Pancreas (tissue), 10 donors: ENCODE results near the gene LDHAL6B. TPM values are rescaled to one million over a fixed set of nuclear protein-coding genes. Genes with fewer than 3 reads are reported as not detected.

Source experiments
- ATAC-seq, 4 donors: fragments of 200-7000 bp; cut with Tn5 transposase; one replicate each; pipeline versions ENCODE4 v1.8.0 to v1.9.1; 2020; ENCODE audit warnings: mild to moderate bottlenecking in 4 of 4, moderate library complexity in 4 of 4
- DNase-seq, 6 donors: peaks; one replicate each; pipeline ENCODE4 v3.0.0-alpha.2; 2020
- FAIRE-seq: peaks from 2 replicates; lab custom pipeline; 2012; peaks lifted over from hg19 to GRCh38; lab: Jason Lieb, UNC
- H3K27ac ChIP-seq, 4 donors: fragments of 200-600 bp; sonication (generic); 1 replicate in 3 of 4; 2 replicates in 1 of 4; pipeline versions ENCODE4 v1.5.0 to v1.8.0; 2020
- H3K27me3 ChIP-seq, 4 donors: fragments of 200-600 bp; one replicate each; pipeline ENCODE4 v1.8.0; 2021
- H3K36me3 ChIP-seq, 3 donors: fragments of 200-600 bp; sonication (generic) in 1 of 3; one replicate each; pipeline versions ENCODE4 v1.5.0 to v1.8.0; 2020 to 2021
- H3K4me1 ChIP-seq, 3 donors: fragments of 200-600 bp; one replicate each; pipeline ENCODE4 v1.8.0; 2021
- H3K4me3 ChIP-seq, 4 donors: fragments of 200-600 bp; sonication (generic) in 2 of 4; one replicate each; pipeline versions ENCODE4 v1.5.0 to v1.8.0; 2020 to 2021
- H3K9me3 ChIP-seq, 4 donors: fragments of 200-600 bp; one replicate each; pipeline ENCODE4 v1.8.0; 2021
- WGBS, 2 donors: extraction: QIAGEN DNeasy Blood & Tissue Kit; methylation state at CpG; one replicate each; pipeline ENCODE4 v1.1.7; 2013; 5-methylcytosine and 5-hydroxymethylcytosine counted together
- intact Hi-C, 3 donors: fragments of 100-400 bp; cut with DNase I; formaldehyde crosslinking; loops; one replicate each; pipeline versions ENCODE4 v1.11.1 to v1.14.2; 2022
- polyA plus RNA-seq, 2 donors: library from polyadenylated mRNA; stranded (reverse); fragments of 200-250 nt; gene quantifications; one replicate each; pipeline ENCODE4 v1.2.3, GENCODE V29; 2013
- total RNA-seq, 6 donors: library from RNA; stranded (reverse); fragmentation: NEBNext Ultra II Directional in 4 of 6; extraction: Animal tissue kit (Norgen Biotek cat#: 25700) in 4 of 6; gene quantifications; one replicate each; pipeline versions ENCODE4 v1.2.1 to v1.2.4, GENCODE V29; 2021 to 2023
- TF ChIP-seq, protein P1 (sequence below), 4 donors: fragments of 200-600 bp; sonication (generic) in 3 of 4; IDR thresholded peaks; one replicate each; pipeline versions ENCODE4 v1.5.0 to v1.8.0; 2021; ENCODE audit warnings: antibody characterized with exemption in 4 of 4
- donor health status: healthy with polysubstance abuse.
- donor health status: DM: no; HTN: no; CAD: no; lungs with moderate emphysema.
- donor health status: DM: no; HTN: no; CAD: no.
- donor health status: control.
- donor health status: control.
- donor health status: Bipolar disorder and iron deficiency.
- donor health status: DM: yes; HTN: yes; CAD: no.
- donor health status: DM: no; HTN: no; CAD: no.
- donor health status: DM: no; HTN: no; CAD: no.
- donor health status: DM: yes; HTN: yes; CAD: no.

Gene LDHAL6B
- total and polyA plus RNA-seq, 8 donors, result not detected

DNA sequence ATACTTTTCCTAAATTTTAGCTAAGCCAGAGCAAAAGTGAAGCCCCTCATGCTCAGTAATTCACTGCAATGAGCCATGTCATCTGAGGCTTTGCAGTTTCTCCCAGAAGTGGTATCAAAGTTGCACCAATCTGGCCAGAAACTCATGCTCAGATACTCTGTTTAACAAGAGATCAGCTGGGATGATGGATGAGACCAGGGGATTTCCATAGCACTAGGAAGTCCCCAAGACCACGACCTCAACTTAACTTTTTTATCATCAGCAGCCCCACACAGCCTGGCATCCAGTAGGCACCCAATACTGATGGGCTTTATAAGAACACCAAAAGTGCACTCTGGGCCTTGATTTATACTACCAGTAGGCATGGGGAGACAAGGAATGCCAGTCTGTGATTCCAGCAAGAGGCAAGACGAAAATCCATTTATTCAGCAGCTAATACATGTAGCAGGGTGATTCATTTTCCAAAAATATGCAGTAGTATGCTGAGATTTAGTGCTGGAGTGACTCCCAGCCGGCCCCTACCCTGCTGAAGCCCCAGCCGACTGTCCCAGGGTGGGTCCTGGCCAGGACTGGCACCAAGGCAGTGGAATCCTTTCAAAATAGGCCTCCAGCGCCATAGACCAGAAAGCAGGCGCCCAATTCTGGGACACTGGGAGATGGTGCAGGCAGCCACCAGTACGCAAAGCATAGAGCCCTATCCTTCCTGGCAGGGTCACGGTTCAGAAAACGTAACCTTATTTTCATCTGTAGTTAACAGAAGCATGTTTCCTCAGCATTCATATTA is 612 bp upstream of the LDHAL6B start:
- no peak overlapping the region for H3K27ac ChIP-seq
- H3K9me3 ChIP-seq, result no peaks in the 10 kb centered on the region
- 80 to 83% methylated on average over 9 of the region's 9 CpGs for WGBS, 2 donors
- DNase-seq (no peak), FAIRE-seq (no peak), ATAC-seq (no peak)
- TF ChIP-seq, protein P1, sequence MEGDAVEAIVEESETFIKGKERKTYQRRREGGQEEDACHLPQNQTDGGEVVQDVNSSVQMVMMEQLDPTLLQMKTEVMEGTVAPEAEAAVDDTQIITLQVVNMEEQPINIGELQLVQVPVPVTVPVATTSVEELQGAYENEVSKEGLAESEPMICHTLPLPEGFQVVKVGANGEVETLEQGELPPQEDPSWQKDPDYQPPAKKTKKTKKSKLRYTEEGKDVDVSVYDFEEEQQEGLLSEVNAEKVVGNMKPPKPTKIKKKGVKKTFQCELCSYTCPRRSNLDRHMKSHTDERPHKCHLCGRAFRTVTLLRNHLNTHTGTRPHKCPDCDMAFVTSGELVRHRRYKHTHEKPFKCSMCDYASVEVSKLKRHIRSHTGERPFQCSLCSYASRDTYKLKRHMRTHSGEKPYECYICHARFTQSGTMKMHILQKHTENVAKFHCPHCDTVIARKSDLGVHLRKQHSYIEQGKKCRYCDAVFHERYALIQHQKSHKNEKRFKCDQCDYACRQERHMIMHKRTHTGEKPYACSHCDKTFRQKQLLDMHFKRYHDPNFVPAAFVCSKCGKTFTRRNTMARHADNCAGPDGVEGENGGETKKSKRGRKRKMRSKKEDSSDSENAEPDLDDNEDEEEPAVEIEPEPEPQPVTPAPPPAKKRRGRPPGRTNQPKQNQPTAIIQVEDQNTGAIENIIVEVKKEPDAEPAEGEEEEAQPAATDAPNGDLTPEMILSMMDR (IDR thresholded peaks at IDR 0.05), result no peak
- intact Hi-C loops, result no loop called here
- H3K4me3 ChIP-seq, result no peak overlapping the region
- no peaks in the 10 kb centered on the region for H3K4me1 ChIP-seq
- H3K36me3 ChIP-seq, result peaks cover 0 to 22% (median 4%) of the 10 kb centered on the region in 3 donors
- no peaks in the 10 kb centered on the region for H3K27me3 ChIP-seq

DNA sequence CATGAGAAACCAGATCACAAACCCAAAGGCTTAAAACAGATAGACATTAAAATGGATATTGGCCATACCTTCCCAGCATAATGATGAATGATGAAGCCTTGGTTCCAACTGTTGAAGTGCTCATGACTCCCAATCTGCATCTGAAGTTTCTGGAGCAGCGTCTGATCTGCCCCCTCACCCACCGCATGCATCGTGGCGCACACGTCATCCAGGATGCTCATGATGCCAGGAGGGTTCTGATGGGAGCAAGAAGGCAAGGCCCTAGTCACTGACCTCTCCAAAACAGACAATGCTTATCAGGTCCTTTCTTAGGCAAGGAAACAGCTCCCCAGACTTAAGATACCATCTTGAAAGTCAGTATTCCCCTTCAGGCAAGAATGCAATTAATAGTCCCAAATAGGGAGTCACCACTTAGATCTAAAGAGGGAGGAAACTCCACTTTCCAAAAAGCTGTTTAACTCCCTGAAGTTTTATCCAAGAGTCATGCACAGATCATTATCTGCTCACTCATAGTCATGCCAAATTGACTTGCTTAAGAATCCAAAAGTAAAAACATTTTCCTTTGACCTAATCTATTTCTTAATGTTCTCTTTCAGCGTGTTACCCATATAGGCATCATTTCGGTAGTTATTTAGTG is 2.1 kb downstream of the LDHAL6B start:
- ATAC-seq (no peak), FAIRE-seq (no peak), DNase-seq (no peak)
- Histone ChIP-seq H3K9me3 (no peaks in the 10 kb centered on the region), H3K36me3 (peaks cover 0 to 22% (median 4%) of the 10 kb centered on the region in 3 donors), H3K27ac (no peak overlapping the region), H3K27me3 (no peaks in the 10 kb centered on the region), H3K4me1 (no peaks in the 10 kb centered on the region), H3K4me3 (no peak overlapping the region)
- 96% methylated on average over 7 of the region's 7 CpGs for WGBS, 2 donors
- TF ChIP-seq, protein P1 (IDR thresholded peaks at IDR 0.05), result no peak
- intact Hi-C loops, result no loop called here

DNA sequence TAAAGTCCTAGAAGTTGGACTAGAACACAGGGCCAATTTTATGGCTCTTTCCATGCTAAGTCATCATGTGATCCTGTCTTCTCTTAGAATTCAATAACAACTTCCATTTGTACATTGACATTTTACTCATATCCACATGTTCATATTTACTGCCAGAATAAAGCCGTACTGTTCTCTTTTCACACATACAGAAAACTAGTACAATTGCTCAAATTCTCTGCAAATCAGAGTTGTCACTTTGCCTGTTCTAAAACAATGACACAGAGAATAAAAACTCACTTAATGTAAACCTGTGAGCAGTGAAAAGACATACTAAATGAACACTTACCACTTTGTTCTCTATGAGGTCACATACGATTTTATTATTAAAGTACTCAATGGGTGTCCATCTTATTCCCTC is 3.5 kb downstream of the LDHAL6B start:
- H3K27me3 ChIP-seq, result no peaks in the 10 kb centered on the region
- H3K4me1 ChIP-seq, result no peaks in the 10 kb centered on the region
- intact Hi-C loops, result no loop called here
- peaks cover 0 to 16% (median 0%) of the 10 kb centered on the region in 3 donors for H3K36me3 ChIP-seq
- no peak overlapping the region for H3K4me3 ChIP-seq
- WGBS, 2 donors, result 91 to 92% methylated on average over 2 of the region's 2 CpGs
- TF ChIP-seq, protein P1 (IDR thresholded peaks at IDR 0.05), result no peak
- H3K9me3 ChIP-seq, result no peaks in the 10 kb centered on the region
- FAIRE-seq, result no peak
- DNase-seq, result no peak
- ATAC-seq, result no peak
- H3K27ac ChIP-seq, result no peak overlapping the region

DNA sequence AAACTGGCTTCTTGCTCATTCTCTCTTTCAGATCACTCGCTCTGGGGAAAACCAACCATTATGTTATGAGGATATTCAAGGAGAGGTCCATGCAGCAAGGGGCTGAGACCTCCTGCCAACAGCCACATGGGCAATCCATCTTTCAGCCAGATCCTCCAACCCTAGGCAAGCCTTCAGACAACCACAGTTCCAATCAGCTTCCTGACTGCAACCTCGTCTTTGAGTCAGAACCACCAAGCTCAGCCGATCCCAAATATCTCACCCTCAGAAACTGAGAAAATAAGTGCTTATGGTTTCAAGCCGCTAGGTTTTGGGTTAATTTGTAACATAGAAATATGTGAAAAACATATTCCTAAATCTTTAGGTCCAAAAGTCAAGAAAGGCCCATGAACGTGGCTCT is 10.3 kb downstream of the LDHAL6B start:
- Histone ChIP-seq H3K36me3 (no peaks in the 10 kb centered on the region), H3K4me1 (no peaks in the 10 kb centered on the region), H3K27me3 (no peaks in the 10 kb centered on the region), H3K27ac (no peak overlapping the region), H3K9me3 (no peaks in the 10 kb centered on the region), H3K4me3 (no peak overlapping the region)
- 85 to 91% methylated on average over 5 of the region's 5 CpGs for WGBS, 2 donors
- intact Hi-C loops, result no loop called here
- TF ChIP-seq, protein P1 (IDR thresholded peaks at IDR 0.05), result no peak
- FAIRE-seq (no peak), ATAC-seq (no peak), DNase-seq (no peak)
